MCF 10A (cell line): ENCODE results near the gene ZDHHC6. TPM values are rescaled to one million over a fixed set of nuclear protein-coding genes. Genes with fewer than 3 reads are reported as not detected.

Experiments used
- BruUV-seq: library from RNA; stranded (reverse); fragments of 400-500 nt; replicated peaks from 2 replicates; lab custom pipeline; 2021; lab: Mats Ljungman, UMichigan
- CTCF ChIA-PET: fragments of 300-600 bp; sonication (Branson Sonifier 250); formaldehyde crosslinking; extraction: SDS; loops from one replicate; lab custom pipeline; 2021; ENCODE audit warnings: antibody characterized with exemption, inconsistent platforms; lab: Yijun Ruan, JAX
- POLR2A ChIA-PET: fragments of 300-600, 350-650 bp; sonication (Branson Sonifier 250); formaldehyde crosslinking; extraction: SDS; loops from one replicate; lab custom pipeline; 2020; ENCODE audit warnings: antibody characterized with exemption, inconsistent platforms; lab: Yijun Ruan, JAX
- DNase-seq: peaks from one replicate; pipeline ENCODE4 v3.0.0-alpha.2; 2018; ENCODE audit not compliant: unreplicated experiment
- H3K27ac Mint-ChIP-seq: one replicate; pipeline ENCODE4 v1.8.0; 2022; ENCODE audit warnings: mild to moderate bottlenecking, low read depth, mixed read lengths; ENCODE audit not compliant: unreplicated experiment
- H3K27me3 Mint-ChIP-seq: one replicate; pipeline ENCODE4 v1.8.0; 2022; ENCODE audit warnings: mixed read lengths; ENCODE audit not compliant: insufficient read depth, unreplicated experiment
- H3K36me3 Mint-ChIP-seq: one replicate; pipeline ENCODE4 v1.8.0; 2022; ENCODE audit warnings: mild to moderate bottlenecking, moderate library complexity, mixed read lengths; ENCODE audit not compliant: insufficient read depth, unreplicated experiment
- H3K4me1 Mint-ChIP-seq: one replicate; pipeline ENCODE4 v1.8.0; 2022; ENCODE audit warnings: mixed read lengths; ENCODE audit not compliant: insufficient read depth, unreplicated experiment
- H3K4me3 Mint-ChIP-seq: one replicate; pipeline ENCODE4 v1.8.0; 2022; ENCODE audit warnings: mild to moderate bottlenecking, moderate library complexity, mixed read lengths; ENCODE audit not compliant: unreplicated experiment
- H3K9me3 Mint-ChIP-seq: one replicate; pipeline ENCODE4 v1.8.0; 2022; ENCODE audit warnings: mixed read lengths; ENCODE audit not compliant: unreplicated experiment
- intact Hi-C: fragments of 100-400 bp; cut with micrococcal nuclease; formaldehyde crosslinking; loops from 2 replicates; pipeline ENCODE4 v1.14.1; 2022
- total RNA-seq: library from RNA; stranded (reverse); gene quantifications from 2 replicates; pipeline ENCODE4 v1.2.3, GENCODE V29; 2022
- TF ChIP-seq, protein P1 (sequence below): fragments of 200-600 bp; IDR thresholded peaks from one replicate; pipeline ENCODE4 v1.8.0; 2022; ENCODE audit warnings: antibody characterized with exemption, mild to moderate bottlenecking; ENCODE audit not compliant: unreplicated experiment

The ZDHHC6 gene
- total RNA-seq, 1 experiment from 2014 or later: 25.9 TPM

DNA sequence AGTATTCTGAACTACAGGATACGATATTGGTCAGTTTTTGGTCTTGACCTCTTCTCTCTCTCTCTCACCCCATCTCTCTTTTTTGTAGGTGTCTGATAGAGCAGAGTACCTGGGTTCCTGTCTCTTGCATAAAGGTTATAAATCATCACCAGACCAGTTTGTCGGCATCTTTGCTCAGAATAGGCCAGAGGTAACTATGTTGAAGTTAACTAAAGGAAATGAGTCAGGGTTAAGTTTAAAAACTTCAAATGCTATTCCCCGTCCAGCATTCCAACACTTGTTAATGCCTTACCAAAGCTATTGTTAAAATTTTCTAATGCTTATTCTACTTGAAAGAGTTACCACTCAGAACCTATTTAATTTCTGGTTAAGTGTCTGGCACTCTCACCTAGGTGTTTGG is 42.1 kb downstream of the ZDHHC6 start:
- TF ChIP-seq, protein P1, sequence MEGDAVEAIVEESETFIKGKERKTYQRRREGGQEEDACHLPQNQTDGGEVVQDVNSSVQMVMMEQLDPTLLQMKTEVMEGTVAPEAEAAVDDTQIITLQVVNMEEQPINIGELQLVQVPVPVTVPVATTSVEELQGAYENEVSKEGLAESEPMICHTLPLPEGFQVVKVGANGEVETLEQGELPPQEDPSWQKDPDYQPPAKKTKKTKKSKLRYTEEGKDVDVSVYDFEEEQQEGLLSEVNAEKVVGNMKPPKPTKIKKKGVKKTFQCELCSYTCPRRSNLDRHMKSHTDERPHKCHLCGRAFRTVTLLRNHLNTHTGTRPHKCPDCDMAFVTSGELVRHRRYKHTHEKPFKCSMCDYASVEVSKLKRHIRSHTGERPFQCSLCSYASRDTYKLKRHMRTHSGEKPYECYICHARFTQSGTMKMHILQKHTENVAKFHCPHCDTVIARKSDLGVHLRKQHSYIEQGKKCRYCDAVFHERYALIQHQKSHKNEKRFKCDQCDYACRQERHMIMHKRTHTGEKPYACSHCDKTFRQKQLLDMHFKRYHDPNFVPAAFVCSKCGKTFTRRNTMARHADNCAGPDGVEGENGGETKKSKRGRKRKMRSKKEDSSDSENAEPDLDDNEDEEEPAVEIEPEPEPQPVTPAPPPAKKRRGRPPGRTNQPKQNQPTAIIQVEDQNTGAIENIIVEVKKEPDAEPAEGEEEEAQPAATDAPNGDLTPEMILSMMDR: no peak
- BruUV-seq: no TSS peak
- POLR2A ChIA-PET: interaction anchor here (0.6 to 1.6 kb wide), 2 partner anchors 43 to 1728 kb away, joined by 3 to 5 read pairs; no protein-coding TSS in a partner anchor
- Mint-ChIP-seq H3K27ac (no peak overlapping the region), H3K27me3 (peaks cover 31% of the 10 kb centered on the region), H3K36me3 (no peaks in the 10 kb centered on the region), H3K4me1 (no peaks in the 10 kb centered on the region), H3K4me3 (no peak overlapping the region), H3K9me3 (no peaks in the 10 kb centered on the region)
- no peak for DNase-seq
- intact Hi-C loops: no loop called here
- CTCF ChIA-PET: interaction anchor here (0.6 to 0.7 kb wide), 3 partner anchors 12 to 1945 kb away, joined by 3 to 4 read pairs (median 3); no protein-coding TSS in a partner anchor

DNA sequence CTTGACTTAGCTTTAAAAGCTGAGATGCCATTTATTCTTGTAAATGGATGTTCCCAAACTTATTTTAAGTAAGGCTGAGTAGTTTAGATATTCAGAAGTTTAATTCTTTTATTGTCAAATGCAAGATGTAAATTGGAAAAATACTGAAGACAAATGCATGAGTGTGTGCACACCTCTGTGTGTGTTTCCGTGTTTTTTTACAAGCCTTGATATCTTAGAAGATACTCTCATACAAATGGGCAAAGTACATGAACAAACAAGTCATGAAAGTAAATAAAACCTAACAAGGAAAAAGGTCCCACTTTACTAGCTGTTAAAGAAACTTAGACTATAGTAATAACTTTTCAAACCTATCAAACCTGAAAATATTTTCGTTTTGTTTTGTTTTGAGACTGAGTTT is 43.8 kb downstream of the ZDHHC6 start:
- CTCF ChIA-PET: no interaction called here
- DNase-seq: no peak
- H3K27me3 Mint-ChIP-seq: peaks cover 14% of the 10 kb centered on the region
- POLR2A ChIA-PET: no interaction called here
- H3K4me3 Mint-ChIP-seq: no peak overlapping the region
- no peaks in the 10 kb centered on the region for H3K9me3 Mint-ChIP-seq
- intact Hi-C loops: no loop called here
- no peaks in the 10 kb centered on the region for H3K36me3 Mint-ChIP-seq
- TF ChIP-seq, protein P1: no peak
- no TSS peak for BruUV-seq
- no peaks in the 10 kb centered on the region for H3K4me1 Mint-ChIP-seq
- H3K27ac Mint-ChIP-seq: no peak overlapping the region

DNA sequence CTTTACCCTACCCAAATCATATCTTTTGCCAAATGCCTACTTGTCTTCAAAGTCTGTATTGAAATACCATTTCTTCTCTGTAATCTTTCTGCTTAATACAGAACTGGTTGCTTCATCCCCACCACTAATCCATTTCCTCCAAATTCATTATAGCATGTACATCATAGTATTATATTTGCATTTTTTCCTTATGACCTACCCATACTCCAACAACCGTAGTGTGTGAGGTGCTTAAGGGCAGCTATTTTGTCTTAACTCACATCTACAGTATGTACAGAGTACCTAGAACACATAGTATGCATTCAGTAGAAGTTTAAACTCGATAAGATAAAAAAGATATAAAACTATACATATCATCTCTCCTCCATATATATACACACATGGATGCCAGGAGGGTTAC is 49.1 kb downstream of the ZDHHC6 start:
- Mint-ChIP-seq H3K27ac (no peak overlapping the region), H3K36me3 (no peaks in the 10 kb centered on the region), H3K4me1 (no peaks in the 10 kb centered on the region), H3K4me3 (no peak overlapping the region), H3K27me3 (peaks cover 12% of the 10 kb centered on the region), H3K9me3 (no peaks in the 10 kb centered on the region)
- TF ChIP-seq, protein P1: no peak
- ChIA-PET CTCF (no interaction called here), POLR2A (no interaction called here)
- intact Hi-C loops: no loop called here
- no TSS peak for BruUV-seq
- DNase-seq: no peak

DNA sequence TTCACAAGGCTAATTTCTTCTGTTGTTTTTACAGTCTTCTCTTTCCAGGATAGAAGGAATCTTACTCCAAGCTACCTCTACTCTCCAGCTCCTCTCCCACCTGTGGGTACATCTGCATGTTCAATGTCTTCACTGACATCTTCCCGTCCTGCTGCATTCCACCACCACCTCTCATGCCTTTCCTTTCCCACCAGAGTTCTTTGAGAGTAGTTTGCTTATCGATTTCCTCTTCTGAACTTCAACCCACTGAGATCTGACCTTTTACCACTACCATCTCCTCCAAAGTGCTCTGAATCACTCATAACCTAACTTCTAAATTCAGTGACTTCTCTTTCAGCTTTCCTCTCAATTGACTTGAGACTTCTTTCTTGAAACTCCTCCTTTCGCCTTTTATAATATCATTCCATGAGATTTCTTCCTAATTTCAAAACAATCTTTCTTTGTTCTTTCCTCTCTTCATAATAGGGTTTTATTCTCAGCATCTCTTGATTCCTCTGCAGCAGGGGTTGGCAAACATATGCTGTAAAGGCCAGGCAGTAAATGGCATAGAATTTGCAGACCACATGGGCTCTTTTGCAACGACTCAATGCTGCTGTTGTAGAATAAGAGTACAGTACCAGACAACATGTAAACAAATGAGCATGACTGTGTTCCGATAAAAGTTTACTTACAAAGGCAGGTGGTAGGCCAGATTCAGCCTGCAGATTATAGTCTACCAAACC is 50.7 kb downstream of the ZDHHC6 start:
- no TSS peak for BruUV-seq
- intact Hi-C loops: no loop called here
- Mint-ChIP-seq H3K4me3 (no peak overlapping the region), H3K4me1 (no peaks in the 10 kb centered on the region), H3K9me3 (no peaks in the 10 kb centered on the region), H3K36me3 (no peaks in the 10 kb centered on the region), H3K27ac (no peak overlapping the region), H3K27me3 (no peaks in the 10 kb centered on the region)
- TF ChIP-seq, protein P1: no peak
- DNase-seq: no peak
- CTCF ChIA-PET: interaction anchor here (0.9 to 1.1 kb wide), 2 partner anchors 22 to 44 kb away, joined by 3 read pairs; no protein-coding TSS in a partner anchor
- POLR2A ChIA-PET: no interaction called here
